Activated naive CD4-positive, alpha-beta T cell treated with Interleukin-2 at 50 U/mL for 16 hours (primary cell): ENCODE measurements around the gene TBC1D14.
"Not testable (repeated sequence)": the region's sequence is repeated elsewhere in the genome, so short reads cannot be mapped to it uniquely, and the experiment has no call there.

Source experiments
- DNase-seq: peaks from one replicate; pipeline ENCODE4 v3.0.0-alpha.2; 2020

TBC1D14 gene

GRCh38 chr4:6910960-6911874 lies 1.6 kb downstream of the TBC1D14 start:
- DNase-seq = no peak

- not testable (repeated sequence) for DNase-seq
Measured at GRCh38 chr4:6911917-6912316, 2.3 kb downstream of the TBC1D14 start.

GRCh38 chr4:6912441-6912840 lies 2.8 kb downstream of the TBC1D14 start:
- DNase-seq = no peak

- DNase-seq = no peak
Measured at GRCh38 chr4:6913350-6913905, 3.8 kb downstream of the TBC1D14 start.

GRCh38 chr4:6914448-6914847 lies 4.8 kb downstream of the TBC1D14 start:
- DNase-seq = no peak

- no peak for DNase-seq
Measured at GRCh38 chr4:6915041-6916005, 5.7 kb downstream of the TBC1D14 start.

GRCh38 chr4:6916069-6916586 lies 6.5 kb downstream of the TBC1D14 start:
- DNase-seq = no peak

GRCh38 chr4:6916587-6917460 lies 7.2 kb downstream of the TBC1D14 start:
- peak; percentile 70 for DNase-seq

GRCh38 chr4:6917461-6918271 lies 8.0 kb downstream of the TBC1D14 start:
- peak; percentile 45 for DNase-seq

GRCh38 chr4:6918338-6918737 lies 8.7 kb downstream of the TBC1D14 start:
- DNase-seq = no peak

GRCh38 chr4:6920171-6920570 lies 10.5 kb downstream of the TBC1D14 start:
- no peak for DNase-seq

GRCh38 chr4:6923507-6923906 lies 13.9 kb downstream of the TBC1D14 start:
- DNase-seq = no peak

GRCh38 chr4:6924361-6924779 lies 14.7 kb downstream of the TBC1D14 start:
- DNase-seq = no peak

- no peak for DNase-seq
Measured at GRCh38 chr4:6925357-6925836, 15.8 kb downstream of the TBC1D14 start.

- DNase-seq = no peak
Measured at GRCh38 chr4:6926081-6926480, 16.5 kb downstream of the TBC1D14 start.

GRCh38 chr4:6926681-6927478 lies 17.3 kb downstream of the TBC1D14 start:
- DNase-seq = peak; percentile 69

GRCh38 chr4:6928081-6928480 lies 18.5 kb downstream of the TBC1D14 start:
- DNase-seq = no peak

GRCh38 chr4:6929339-6929811 lies 19.7 kb downstream of the TBC1D14 start:
- DNase-seq = no peak

GRCh38 chr4:6929812-6930464 lies 20.3 kb downstream of the TBC1D14 start:
- no peak for DNase-seq
